SK-N-SH (cell line): ENCODE data around the gene NIBAN1.

Source experiments
- CTCF ChIP-seq: fragments of 200-600 bp; sonication (generic); IDR thresholded peaks from 2 replicates; pipeline ENCODE4 v1.6.1; 2017; ENCODE audit warnings: antibody characterized with exemption, mild to moderate bottlenecking, moderate library complexity
- ELF1 ChIP-seq: IDR thresholded peaks from 2 replicates; pipeline ENCODE4 v1.4.0; 2012
- GABPA ChIP-seq: IDR thresholded peaks from 2 replicates; pipeline ENCODE4 v1.4.0; 2012; ENCODE audit warnings: low read depth, mild to moderate bottlenecking
- JUND ChIP-seq: IDR thresholded peaks from 2 replicates; pipeline ENCODE4 v1.4.0; 2012
- POLR2AphosphoS5 ChIP-seq: IDR thresholded peaks from 2 replicates; pipeline ENCODE4 v1.6.1; 2012; ENCODE audit warnings: low read depth, low read length
- REST ChIP-seq: IDR thresholded peaks from 2 replicates; pipeline ENCODE4 v1.6.1; 2012; ENCODE audit warnings: mild to moderate bottlenecking, low read depth, low read length, moderate library complexity
- RFX5 ChIP-seq: IDR thresholded peaks from 2 replicates; pipeline ENCODE4 v1.6.1; 2012; ENCODE audit warnings: mild to moderate bottlenecking, improper control_type of control experiment, low read length
- RXRA ChIP-seq: IDR thresholded peaks from 2 replicates; pipeline ENCODE4 v1.4.0; 2012; ENCODE audit warnings: low read depth, mild to moderate bottlenecking, borderline replicate concordance
- TCF12 ChIP-seq: IDR thresholded peaks from 2 replicates; pipeline ENCODE4 v1.4.0; 2012
- USF1 ChIP-seq: IDR thresholded peaks from 2 replicates; pipeline ENCODE4 v1.4.0; 2012; ENCODE audit warnings: low read depth, borderline replicate concordance
- YY1 ChIP-seq: IDR thresholded peaks from 2 replicates; pipeline ENCODE4 v1.4.0; 2012; ENCODE audit warnings: low read depth, mild to moderate bottlenecking

GRCh38 chr1:184950227-184950626, 24.1 kb downstream of the NIBAN1 start:
- TF ChIP-seq RFX5 (no peak), POLR2AphosphoS5 (no peak), CTCF (no peak), ELF1 (no peak), GABPA (no peak), RXRA (no peak), USF1 (no peak), TCF12 (no peak), YY1 (no peak), REST (no peak), JUND (no peak)
